ENCODE data around the gene RPL28. TPM values are rescaled to one million over a fixed set of nuclear protein-coding genes. Genes with fewer than 3 reads are reported as not detected.
"Not testable (repeated sequence)": the region's sequence is repeated elsewhere in the genome, so short reads cannot be mapped to it uniquely, and the experiment has no call there.

The RPL28 gene
- total RNA-seq, 1 donor from 2014 or later = 112 TPM

GRCh38 chr19:55443045-55443823 is 57.5 kb downstream of the RPL28 start, which contains the start of gene SHISA7:
SHISA7 (minus strand) TSS chr19:55443300; CDS start chr19:55442863, 437 bp downstream.
- peak; percentile 62 to 78 for DNase-seq (ENCODE audit: low spot score in 2 of 2)
- FAIRE-seq = no peak

- no peak for FAIRE-seq
- no peak for DNase-seq (ENCODE audit: low spot score in 2 of 2)
Observed at GRCh38 chr19:55443824-55444480, 58.2 kb downstream of the RPL28 start.

GRCh38 chr19:55444646-55445045 is 58.9 kb downstream of the RPL28 start:
- no peak for FAIRE-seq
- no peak for DNase-seq (ENCODE audit: low spot score in 2 of 2)

GRCh38 chr19:55446060-55446459 is 60.3 kb downstream of the RPL28 start:
- FAIRE-seq (no peak), DNase-seq (ENCODE audit: low spot score in 2 of 2) (no peak)

- FAIRE-seq (no peak), DNase-seq (ENCODE audit: low spot score in 2 of 2) (peak; percentile 71)
Observed at GRCh38 chr19:55447421-55448174, 61.9 kb downstream of the RPL28 start.

- not testable (repeated sequence) for FAIRE-seq; DNase-seq (ENCODE audit: low spot score in 2 of 2)
Observed at GRCh38 chr19:55448175-55448490, 62.4 kb downstream of the RPL28 start.

- FAIRE-seq (no peak), DNase-seq (ENCODE audit: low spot score in 2 of 2) (no peak)
Observed at GRCh38 chr19:55449469-55449868, 63.7 kb downstream of the RPL28 start.

GRCh38 chr19:55451163-55451964 is 65.6 kb downstream of the RPL28 start:
- DNase-seq (ENCODE audit: low spot score in 2 of 2) = peak in 1 of 2 donors; percentile 59

GRCh38 chr19:55451965-55452748 is 66.4 kb downstream of the RPL28 start:
- DNase-seq (ENCODE audit: low spot score in 2 of 2) = peak; percentile 63 to 77
- FAIRE-seq = no peak

More at GRCh38 chr19:55451163-55451964, 65.6 kb downstream of the RPL28 start:
- FAIRE-seq = no peak

Other genes with a start within 250 kb of the RPL28 start
- 2.4 TPM for gene TNNT1, start 236.7 kb upstream of the RPL28 start, total RNA-seq
- gene TNNI3, start 228.2 kb upstream of the RPL28 start, total RNA-seq = 0.41 TPM
- gene DNAAF3, start 219.3 kb upstream of the RPL28 start, total RNA-seq = not detected
- 33.0 TPM for gene SYT5, start 205.6 kb upstream of the RPL28 start, total RNA-seq
- 0.41 TPM for gene PTPRH, start 176.4 kb upstream of the RPL28 start, total RNA-seq
- gene TMEM86B, start 157.2 kb upstream of the RPL28 start, total RNA-seq = 0.82 TPM
- 11.0 TPM for gene PPP6R1, start 126.9 kb upstream of the RPL28 start, total RNA-seq
- 28.9 TPM for gene HSPBP1, start 105.8 kb upstream of the RPL28 start, total RNA-seq
- 81.1 TPM for gene BRSK1, start 101.9 kb upstream of the RPL28 start, total RNA-seq
- gene TMEM150B, start 60.6 kb upstream of the RPL28 start, total RNA-seq = not detected
- gene KMT5C, start 46.1 kb upstream of the RPL28 start, total RNA-seq = 5.7 TPM
- gene COX6B2, start 31.2 kb upstream of the RPL28 start, total RNA-seq = under 0.01 TPM
- not detected for gene GARIN5B, start 22.7 kb upstream of the RPL28 start, total RNA-seq
- gene IL11, start 15.5 kb upstream of the RPL28 start, total RNA-seq = 0.41 TPM
- not detected for gene TMEM190, start 9.1 kb upstream of the RPL28 start, total RNA-seq
- gene TMEM238, start 1.6 kb upstream of the RPL28 start, total RNA-seq = 0.41 TPM
- 28.9 TPM for gene UBE2S, start 21.9 kb downstream of the RPL28 start, total RNA-seq
- 4.5 TPM for gene SHISA7, start 57.4 kb downstream of the RPL28 start, total RNA-seq
- 12.2 TPM for gene ISOC2, start 75.7 kb downstream of the RPL28 start, total RNA-seq
- not detected for gene C19orf85, start 78.8 kb downstream of the RPL28 start, total RNA-seq
- gene ZNF628, start 90.7 kb downstream of the RPL28 start, total RNA-seq = 0.41 TPM
- 18.8 TPM for gene NAT14, start 99.3 kb downstream of the RPL28 start, total RNA-seq
- under 0.01 TPM for gene SSC5D, start 102.5 kb downstream of the RPL28 start, total RNA-seq
- gene SBK2, start 151.2 kb downstream of the RPL28 start, total RNA-seq = 0.41 TPM
- gene SBK3, start 159.6 kb downstream of the RPL28 start, total RNA-seq = not detected
- 3.7 TPM for gene ZNF579, start 194.9 kb downstream of the RPL28 start, total RNA-seq
- 3.3 TPM for gene FIZ1, start 213.6 kb downstream of the RPL28 start, total RNA-seq
- 2.9 TPM for gene ZNF524, start 214.4 kb downstream of the RPL28 start, total RNA-seq
- gene ZNF865, start 219.7 kb downstream of the RPL28 start, total RNA-seq = 1.2 TPM
- 4.5 TPM for gene ZNF784, start 238.6 kb downstream of the RPL28 start, total RNA-seq